Measurements from ENCODE around the gene DMD.

Gene DMD

DNA sequence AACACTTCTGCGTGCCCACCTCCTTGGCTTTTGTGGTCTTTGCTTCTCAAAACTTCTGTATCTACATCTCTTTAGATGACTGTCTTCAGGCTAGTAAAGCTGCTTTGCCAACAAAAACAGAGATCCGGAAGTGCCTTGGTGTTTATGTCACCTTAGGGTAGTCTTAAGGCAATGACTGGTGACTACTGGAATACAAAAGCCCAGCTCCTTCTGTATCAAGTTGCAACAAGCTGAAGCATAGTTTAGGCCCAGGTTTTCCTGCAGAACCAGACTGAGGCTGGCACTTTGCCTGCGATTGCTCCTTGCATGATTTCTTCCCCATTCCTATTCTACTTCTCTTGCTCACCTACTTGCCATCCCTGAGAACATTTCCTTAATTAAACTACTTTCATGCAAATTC, 333.8 kb downstream of the DMD start:
- H3K4me3 Mint-ChIP-seq, result no peak overlapping the region
- H3K27me3 Mint-ChIP-seq, result no peaks in the 10 kb centered on the region
- no peak overlapping the region for H3K27ac Mint-ChIP-seq
- peaks cover 6% of the 10 kb centered on the region for H3K9me3 Mint-ChIP-seq
- H3K4me1 Mint-ChIP-seq (ENCODE audit: low read depth), result no peaks in the 10 kb centered on the region
- H3K36me3 Mint-ChIP-seq (ENCODE audit: low read depth), result no peaks in the 10 kb centered on the region

DNA sequence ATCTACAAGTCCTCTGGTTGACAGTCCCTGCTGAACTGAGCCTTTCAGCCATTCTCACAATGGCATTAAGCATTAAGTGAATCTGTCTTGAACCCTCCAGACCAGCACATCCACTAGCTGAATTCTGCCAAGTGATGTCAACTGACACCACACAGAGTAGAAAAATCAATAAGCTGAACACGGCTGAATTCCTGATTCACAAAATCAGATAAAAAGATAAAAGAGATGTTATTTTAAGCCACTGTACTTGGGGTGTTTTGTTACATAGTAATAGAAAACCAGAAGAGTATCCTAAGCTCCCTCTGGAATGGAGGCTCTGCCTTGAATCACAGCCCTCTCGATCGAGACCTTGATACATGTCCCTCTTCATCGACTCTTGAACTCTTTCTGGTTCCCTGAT, 336.5 kb downstream of the DMD start:
- Mint-ChIP-seq H3K4me3 (no peak overlapping the region), H3K27me3 (no peaks in the 10 kb centered on the region), H3K9me3 (peaks cover 3% of the 10 kb centered on the region), H3K36me3 (ENCODE audit: low read depth) (no peaks in the 10 kb centered on the region), H3K4me1 (ENCODE audit: low read depth) (no peaks in the 10 kb centered on the region), H3K27ac (no peak overlapping the region)

DNA sequence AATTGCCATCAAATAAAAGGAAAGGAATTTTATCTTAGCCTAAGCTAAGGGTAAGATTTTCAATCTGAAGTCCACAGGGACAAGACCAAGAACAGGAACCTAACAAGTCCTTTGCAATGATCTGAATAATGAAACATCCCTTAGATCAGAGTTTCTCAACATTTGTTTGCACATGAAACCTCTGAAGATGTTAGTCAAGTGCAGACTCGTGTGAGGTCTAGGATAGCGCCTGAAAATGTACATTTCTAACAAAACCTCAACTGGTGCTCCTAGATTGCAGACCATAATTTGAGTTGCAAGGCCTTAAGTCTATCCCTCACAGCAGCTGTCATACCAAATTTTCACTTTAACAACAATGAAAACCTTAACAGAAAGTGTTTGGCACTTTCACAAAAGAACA, 337.6 kb downstream of the DMD start:
- no peaks in the 10 kb centered on the region for H3K27me3 Mint-ChIP-seq
- H3K4me3 Mint-ChIP-seq, result no peak overlapping the region
- no peaks in the 10 kb centered on the region for H3K36me3 Mint-ChIP-seq (ENCODE audit: low read depth)
- H3K4me1 Mint-ChIP-seq (ENCODE audit: low read depth), result no peaks in the 10 kb centered on the region
- no peaks in the 10 kb centered on the region for H3K9me3 Mint-ChIP-seq
- no peak overlapping the region for H3K27ac Mint-ChIP-seq

DNA sequence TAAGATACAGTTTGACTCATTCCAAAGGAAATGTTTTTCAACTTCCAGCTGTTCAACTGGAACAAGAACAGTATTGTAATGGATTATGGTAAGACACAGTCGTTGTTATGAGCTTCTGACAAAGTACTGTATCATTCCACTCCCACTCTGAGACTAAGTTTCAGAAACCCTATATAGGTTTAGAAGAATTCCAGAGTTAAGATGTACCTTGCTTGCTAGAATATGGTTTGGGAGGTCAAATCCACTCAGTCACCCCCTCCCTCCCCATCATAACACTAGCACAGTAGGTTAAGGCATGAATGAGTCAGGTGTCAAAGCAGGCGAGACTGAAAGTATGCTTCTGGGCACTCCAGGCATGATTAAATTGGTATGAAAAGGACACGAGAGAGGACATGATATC, 339.7 kb downstream of the DMD start:
- Mint-ChIP-seq H3K36me3 (ENCODE audit: low read depth) (no peaks in the 10 kb centered on the region), H3K4me1 (ENCODE audit: low read depth) (no peaks in the 10 kb centered on the region), H3K27me3 (no peaks in the 10 kb centered on the region), H3K4me3 (no peak overlapping the region), H3K9me3 (no peaks in the 10 kb centered on the region), H3K27ac (no peak overlapping the region)

DNA sequence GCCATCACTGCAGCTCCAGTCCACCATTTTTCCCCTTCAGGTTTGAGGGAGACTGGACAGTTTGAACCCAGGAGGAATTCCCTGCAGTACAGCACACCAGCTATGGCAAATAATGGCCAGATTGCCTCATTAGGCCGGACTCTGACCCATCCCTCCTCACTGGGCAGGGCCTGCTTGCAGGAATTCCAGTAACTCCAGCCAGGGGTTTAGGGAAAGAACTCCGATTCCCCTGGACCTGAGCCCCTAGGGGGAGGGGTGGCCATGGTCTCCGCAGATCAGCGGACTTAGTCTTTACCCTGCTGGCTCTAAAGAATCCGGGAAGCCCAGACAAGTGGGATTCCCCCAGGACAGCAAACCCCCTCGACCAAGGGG, 342.8 kb downstream of the DMD start:
- Mint-ChIP-seq H3K27me3 (no peaks in the 10 kb centered on the region), H3K4me3 (no peak overlapping the region), H3K9me3 (no peaks in the 10 kb centered on the region), H3K36me3 (ENCODE audit: low read depth) (no peaks in the 10 kb centered on the region), H3K4me1 (ENCODE audit: low read depth) (no peaks in the 10 kb centered on the region), H3K27ac (no peak overlapping the region)

DNA sequence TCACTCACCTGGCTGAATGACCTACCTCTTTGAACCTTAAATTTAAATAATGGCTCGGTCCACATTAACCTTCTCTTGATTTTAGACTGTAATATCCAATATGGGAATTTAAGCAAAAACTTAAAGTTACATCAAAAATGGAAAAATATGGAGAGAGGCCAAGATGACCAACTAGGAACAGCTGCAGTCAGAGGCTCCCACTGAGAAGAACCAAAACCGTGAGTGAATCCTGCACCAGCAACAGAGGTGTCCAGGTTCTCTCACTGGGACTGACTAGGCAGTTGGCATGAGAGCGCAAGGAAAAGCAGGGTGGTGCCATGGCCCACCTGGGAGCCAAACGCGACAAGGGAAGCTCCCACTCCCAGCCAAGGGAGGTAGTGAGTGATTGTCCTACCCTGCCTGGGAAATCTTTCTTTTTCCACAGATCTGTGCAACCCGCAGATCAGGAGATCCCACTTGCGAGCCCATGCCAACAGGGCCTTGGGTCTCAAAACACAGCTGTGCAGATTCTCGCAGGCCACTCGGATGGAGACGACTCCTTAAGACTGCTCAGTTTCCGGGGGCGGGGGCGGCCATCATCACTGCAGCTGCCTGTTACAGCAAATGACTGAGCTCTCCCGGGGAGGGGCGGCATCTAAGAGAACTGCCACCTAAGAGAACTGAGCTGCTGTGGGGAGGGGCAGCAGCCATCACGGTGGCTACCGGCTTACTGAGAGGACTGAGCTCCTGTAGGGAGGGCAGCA, 343.4 kb downstream of the DMD start:
- Mint-ChIP-seq H3K36me3 (ENCODE audit: low read depth) (no peaks in the 10 kb centered on the region), H3K9me3 (no peaks in the 10 kb centered on the region), H3K4me3 (no peak overlapping the region), H3K27ac (no peak overlapping the region), H3K27me3 (no peaks in the 10 kb centered on the region), H3K4me1 (ENCODE audit: low read depth) (no peaks in the 10 kb centered on the region)

DNA sequence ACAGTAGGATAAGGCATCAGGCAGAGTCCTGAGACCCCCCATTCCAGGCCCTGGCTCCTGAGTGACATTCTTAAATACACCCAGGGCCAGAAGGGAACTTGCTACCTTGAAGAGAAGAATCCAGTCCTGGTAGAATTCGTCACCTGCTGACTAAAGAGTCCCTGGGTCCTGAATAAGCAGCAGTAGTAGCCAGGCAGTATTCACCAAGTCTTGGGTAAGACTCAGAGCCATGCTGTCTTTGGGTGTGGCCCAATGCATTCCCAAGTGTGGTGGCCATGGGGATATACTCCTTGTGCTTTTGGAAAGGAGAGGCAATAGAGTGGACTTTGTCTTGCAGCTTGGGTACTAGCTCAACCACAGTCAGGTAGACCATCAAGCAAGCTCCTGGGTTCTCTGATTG, 359.1 kb downstream of the DMD start:
- no peaks in the 10 kb centered on the region for H3K36me3 Mint-ChIP-seq (ENCODE audit: low read depth)
- H3K27ac Mint-ChIP-seq, result no peak overlapping the region
- H3K4me3 Mint-ChIP-seq, result no peak overlapping the region
- no peaks in the 10 kb centered on the region for H3K27me3 Mint-ChIP-seq
- H3K4me1 Mint-ChIP-seq (ENCODE audit: low read depth), result no peaks in the 10 kb centered on the region
- H3K9me3 Mint-ChIP-seq, result peaks cover 13% of the 10 kb centered on the region

DNA sequence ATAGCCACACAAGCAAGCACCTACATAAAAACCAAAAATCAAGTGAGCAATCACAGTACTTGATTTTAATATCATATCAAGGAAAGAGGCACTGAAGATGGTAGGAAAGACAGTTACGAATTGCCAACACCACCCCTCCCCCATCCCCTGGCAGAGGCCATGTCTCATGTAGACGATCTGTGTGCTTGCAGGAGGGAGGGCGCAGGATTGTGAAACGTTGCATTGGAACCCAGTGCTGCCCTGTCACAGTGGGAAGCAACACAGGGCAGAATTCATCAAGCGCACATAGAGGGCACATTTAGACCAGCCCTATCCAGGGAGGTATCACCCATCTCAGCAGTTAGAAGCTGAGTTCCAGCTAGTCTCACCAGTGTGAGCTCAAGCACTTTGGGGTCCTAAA, 359.8 kb downstream of the DMD start:
- H3K4me1 Mint-ChIP-seq (ENCODE audit: low read depth), result no peaks in the 10 kb centered on the region
- H3K27me3 Mint-ChIP-seq, result no peaks in the 10 kb centered on the region
- no peak overlapping the region for H3K27ac Mint-ChIP-seq
- H3K9me3 Mint-ChIP-seq, result peaks cover 13% of the 10 kb centered on the region
- H3K4me3 Mint-ChIP-seq, result no peak overlapping the region
- no peaks in the 10 kb centered on the region for H3K36me3 Mint-ChIP-seq (ENCODE audit: low read depth)

DNA sequence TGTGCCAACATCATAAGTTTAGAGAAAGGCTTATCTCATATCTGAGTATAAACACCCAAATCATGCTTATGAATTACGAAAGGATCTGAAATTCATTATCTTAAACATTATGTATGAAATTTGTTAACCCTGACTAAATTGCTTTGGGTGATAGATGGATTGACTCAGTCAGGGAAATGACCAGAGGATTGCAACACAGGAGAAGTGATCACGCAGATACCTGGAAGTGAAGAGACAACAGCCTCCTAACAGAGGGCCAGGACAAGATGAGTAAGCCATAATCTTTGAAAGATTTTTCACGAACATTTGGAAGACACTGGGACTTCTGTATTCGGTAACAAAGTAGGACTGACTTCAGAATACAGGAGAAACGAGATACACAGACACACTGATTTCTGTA, 363.4 kb downstream of the DMD start:
- Mint-ChIP-seq H3K4me3 (no peak overlapping the region), H3K27me3 (no peaks in the 10 kb centered on the region), H3K9me3 (peaks cover 6% of the 10 kb centered on the region), H3K4me1 (ENCODE audit: low read depth) (no peaks in the 10 kb centered on the region), H3K27ac (no peak overlapping the region), H3K36me3 (ENCODE audit: low read depth) (no peaks in the 10 kb centered on the region)

DNA sequence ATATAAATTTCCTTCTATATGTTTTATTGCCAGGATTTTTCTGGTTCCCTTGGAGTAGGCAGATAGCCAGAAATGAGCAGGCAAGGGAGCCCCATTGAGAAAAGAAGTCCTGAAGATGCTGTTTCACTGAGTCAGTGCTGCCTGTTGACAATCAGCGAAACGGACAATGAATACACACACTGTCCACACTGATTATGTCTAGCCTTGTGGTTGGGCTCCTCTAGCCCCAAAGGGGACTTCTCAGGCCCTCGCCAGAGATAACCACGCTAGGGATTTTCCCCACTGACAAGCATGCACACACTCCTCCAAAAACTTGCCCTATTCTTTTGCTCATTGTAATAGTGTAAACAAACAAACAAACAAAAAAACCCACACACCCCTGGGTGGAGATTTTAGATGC, 369.3 kb downstream of the DMD start:
- Mint-ChIP-seq H3K9me3 (peaks cover 6% of the 10 kb centered on the region), H3K27ac (no peak overlapping the region), H3K36me3 (ENCODE audit: low read depth) (no peaks in the 10 kb centered on the region), H3K27me3 (no peaks in the 10 kb centered on the region), H3K4me1 (ENCODE audit: low read depth) (no peaks in the 10 kb centered on the region), H3K4me3 (no peak overlapping the region)

DNA sequence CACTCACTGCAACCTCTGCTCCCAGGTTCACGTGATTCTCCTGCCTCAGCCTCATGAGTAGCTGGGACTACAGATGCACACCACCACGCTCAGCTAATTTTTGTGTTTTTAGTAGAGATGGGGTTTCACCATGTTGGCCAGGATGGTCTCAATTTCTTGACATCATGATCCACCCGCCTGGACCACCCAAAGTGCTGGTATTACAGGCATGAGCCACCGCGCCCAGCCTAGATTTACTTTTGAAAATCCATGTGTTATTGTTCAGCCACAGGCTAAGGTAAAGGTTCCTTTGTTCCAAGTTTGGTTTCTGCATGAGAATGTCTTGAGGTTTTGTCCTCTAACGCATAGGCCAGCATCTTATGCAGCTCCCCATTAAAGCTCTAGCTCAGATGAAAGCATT, 371.6 kb downstream of the DMD start:
- no peaks in the 10 kb centered on the region for H3K4me1 Mint-ChIP-seq (ENCODE audit: low read depth)
- H3K27ac Mint-ChIP-seq, result no peak overlapping the region
- no peaks in the 10 kb centered on the region for H3K36me3 Mint-ChIP-seq (ENCODE audit: low read depth)
- H3K27me3 Mint-ChIP-seq, result no peaks in the 10 kb centered on the region
- H3K4me3 Mint-ChIP-seq, result no peak overlapping the region
- peaks cover 3% of the 10 kb centered on the region for H3K9me3 Mint-ChIP-seq

DNA sequence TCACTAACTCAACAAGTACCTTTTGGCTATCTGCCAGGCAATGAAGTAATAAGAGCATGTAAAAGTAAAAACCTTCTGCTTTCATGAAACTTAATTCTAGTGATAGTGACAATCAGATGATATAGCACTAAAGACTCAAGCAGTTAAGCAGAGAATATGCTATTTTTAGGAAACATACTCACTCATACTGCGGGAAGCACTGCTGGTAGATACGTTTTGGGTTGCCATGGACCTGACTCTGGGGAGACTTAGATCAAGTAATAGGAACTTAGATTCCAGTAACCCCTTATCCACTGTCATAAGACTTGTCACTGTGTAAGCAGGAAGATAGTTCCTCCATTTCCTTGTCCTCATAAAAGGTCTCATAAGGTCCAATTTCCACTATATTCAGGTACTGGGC, 386.3 kb downstream of the DMD start:
- no peaks in the 10 kb centered on the region for H3K4me1 Mint-ChIP-seq (ENCODE audit: low read depth)
- H3K27ac Mint-ChIP-seq, result no peak overlapping the region
- H3K9me3 Mint-ChIP-seq, result no peaks in the 10 kb centered on the region
- H3K4me3 Mint-ChIP-seq, result no peak overlapping the region
- H3K36me3 Mint-ChIP-seq (ENCODE audit: low read depth), result no peaks in the 10 kb centered on the region
- H3K27me3 Mint-ChIP-seq, result no peaks in the 10 kb centered on the region

DNA sequence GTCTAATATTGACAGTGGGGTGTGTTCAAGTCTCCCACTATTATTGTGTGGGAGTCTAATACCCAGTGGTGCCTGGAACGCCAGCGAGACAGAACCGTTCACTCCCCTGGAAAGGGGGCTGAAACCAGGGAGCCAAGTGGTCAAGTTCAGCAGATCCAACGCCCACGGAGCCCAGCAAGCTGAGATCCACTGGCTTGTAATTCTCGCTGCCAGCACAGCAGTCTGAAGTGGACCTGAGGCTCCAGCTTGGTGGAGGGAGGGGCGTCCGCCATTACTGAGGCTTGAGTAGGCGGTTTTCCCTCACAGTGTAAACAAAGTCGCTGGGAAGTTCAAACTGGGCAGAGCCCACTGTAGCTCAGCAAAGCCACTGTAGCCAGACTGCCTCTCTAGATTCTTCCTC, 407.3 kb downstream of the DMD start:
- no peaks in the 10 kb centered on the region for H3K27me3 Mint-ChIP-seq
- peaks cover 3% of the 10 kb centered on the region for H3K9me3 Mint-ChIP-seq
- H3K27ac Mint-ChIP-seq, result no peak overlapping the region

DNA sequence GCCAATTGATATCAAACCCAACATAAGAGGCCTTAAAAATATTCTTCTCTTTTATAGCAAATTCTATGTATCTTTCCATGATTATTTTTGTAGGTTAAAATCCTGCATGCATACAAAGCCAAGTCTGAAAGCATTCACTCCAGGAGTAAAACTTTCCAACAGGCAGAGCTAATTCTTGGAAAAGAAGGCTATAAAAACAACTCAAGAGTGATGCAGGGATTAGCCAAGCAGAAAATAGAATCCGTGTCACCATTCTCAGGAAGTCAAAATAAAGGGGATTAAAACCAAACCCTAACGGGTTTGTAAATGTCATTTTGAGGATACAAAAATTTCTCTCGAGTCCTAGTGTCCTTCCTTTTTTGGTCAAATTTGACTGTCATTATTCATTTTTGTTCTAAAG, 412.4 kb downstream of the DMD start:
- Mint-ChIP-seq H3K27me3 (no peaks in the 10 kb centered on the region), H3K36me3 (ENCODE audit: low read depth) (no peaks in the 10 kb centered on the region), H3K9me3 (no peaks in the 10 kb centered on the region), H3K4me1 (ENCODE audit: low read depth) (no peaks in the 10 kb centered on the region), H3K27ac (no peak overlapping the region), H3K4me3 (no peak overlapping the region)

More for the DNA sequence above, 407.3 kb downstream of the DMD start:
- H3K36me3 Mint-ChIP-seq (ENCODE audit: low read depth), result no peaks in the 10 kb centered on the region
- no peaks in the 10 kb centered on the region for H3K4me1 Mint-ChIP-seq (ENCODE audit: low read depth)
- H3K4me3 Mint-ChIP-seq, result no peak overlapping the region

DNA sequence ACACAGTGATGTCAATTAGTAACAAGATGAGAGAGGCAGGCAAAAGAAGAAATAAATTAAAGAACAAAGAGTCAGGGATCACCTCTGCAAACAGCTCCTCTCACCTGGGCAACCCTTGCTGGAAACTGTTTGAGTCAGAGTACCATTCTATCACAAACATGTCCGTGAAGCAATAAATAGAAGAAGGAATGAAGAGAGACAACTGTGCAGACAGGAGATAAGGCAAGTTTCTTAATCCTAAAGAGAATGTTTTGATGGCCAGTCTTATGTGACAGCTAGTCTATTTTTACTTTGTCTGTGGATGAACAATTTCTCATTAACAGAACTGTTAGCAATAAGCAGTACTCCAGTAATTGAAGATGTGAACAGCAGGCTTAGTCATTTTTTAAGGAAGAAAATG, 422.4 kb downstream of the DMD start:
- Mint-ChIP-seq H3K27me3 (no peaks in the 10 kb centered on the region), H3K9me3 (no peaks in the 10 kb centered on the region), H3K36me3 (ENCODE audit: low read depth) (no peaks in the 10 kb centered on the region), H3K4me3 (no peak overlapping the region), H3K4me1 (ENCODE audit: low read depth) (no peaks in the 10 kb centered on the region), H3K27ac (no peak overlapping the region)

DNA sequence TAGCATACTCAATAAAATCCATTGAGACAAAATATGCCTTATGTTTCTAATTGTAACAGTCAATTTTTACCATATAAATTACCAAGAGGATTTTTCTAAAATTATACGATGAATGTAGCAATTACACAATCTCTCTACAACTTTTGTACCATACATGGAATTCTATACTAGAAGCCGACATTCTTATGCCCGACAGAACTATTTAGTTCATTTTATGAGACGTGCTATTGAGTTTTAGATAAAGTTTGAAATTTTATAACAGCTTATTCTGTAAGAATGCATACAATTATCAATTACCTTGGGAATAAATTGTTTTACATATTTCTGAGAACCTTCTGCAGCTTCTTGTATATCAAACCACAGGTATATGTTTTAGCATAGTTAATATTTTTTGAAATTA, 431.2 kb downstream of the DMD start:
- Mint-ChIP-seq H3K27ac (no peak overlapping the region), H3K36me3 (ENCODE audit: low read depth) (no peaks in the 10 kb centered on the region), H3K27me3 (no peaks in the 10 kb centered on the region), H3K4me1 (ENCODE audit: low read depth) (no peaks in the 10 kb centered on the region), H3K4me3 (no peak overlapping the region), H3K9me3 (no peaks in the 10 kb centered on the region)
